Activated gamma-delta T cell treated with Interleukin-2 at 50 U/mL for 16 hours (primary cell): ENCODE data around the gene ADGRF3.
"Not testable (repeated sequence)": the region's sequence is repeated elsewhere in the genome, so short reads cannot be mapped to it uniquely, and the experiment has no call there.

ENCODE experiments used
- DNase-seq: peaks from one replicate; pipeline ENCODE4 v3.0.0-alpha.2; 2020

The ADGRF3 gene, protein sequence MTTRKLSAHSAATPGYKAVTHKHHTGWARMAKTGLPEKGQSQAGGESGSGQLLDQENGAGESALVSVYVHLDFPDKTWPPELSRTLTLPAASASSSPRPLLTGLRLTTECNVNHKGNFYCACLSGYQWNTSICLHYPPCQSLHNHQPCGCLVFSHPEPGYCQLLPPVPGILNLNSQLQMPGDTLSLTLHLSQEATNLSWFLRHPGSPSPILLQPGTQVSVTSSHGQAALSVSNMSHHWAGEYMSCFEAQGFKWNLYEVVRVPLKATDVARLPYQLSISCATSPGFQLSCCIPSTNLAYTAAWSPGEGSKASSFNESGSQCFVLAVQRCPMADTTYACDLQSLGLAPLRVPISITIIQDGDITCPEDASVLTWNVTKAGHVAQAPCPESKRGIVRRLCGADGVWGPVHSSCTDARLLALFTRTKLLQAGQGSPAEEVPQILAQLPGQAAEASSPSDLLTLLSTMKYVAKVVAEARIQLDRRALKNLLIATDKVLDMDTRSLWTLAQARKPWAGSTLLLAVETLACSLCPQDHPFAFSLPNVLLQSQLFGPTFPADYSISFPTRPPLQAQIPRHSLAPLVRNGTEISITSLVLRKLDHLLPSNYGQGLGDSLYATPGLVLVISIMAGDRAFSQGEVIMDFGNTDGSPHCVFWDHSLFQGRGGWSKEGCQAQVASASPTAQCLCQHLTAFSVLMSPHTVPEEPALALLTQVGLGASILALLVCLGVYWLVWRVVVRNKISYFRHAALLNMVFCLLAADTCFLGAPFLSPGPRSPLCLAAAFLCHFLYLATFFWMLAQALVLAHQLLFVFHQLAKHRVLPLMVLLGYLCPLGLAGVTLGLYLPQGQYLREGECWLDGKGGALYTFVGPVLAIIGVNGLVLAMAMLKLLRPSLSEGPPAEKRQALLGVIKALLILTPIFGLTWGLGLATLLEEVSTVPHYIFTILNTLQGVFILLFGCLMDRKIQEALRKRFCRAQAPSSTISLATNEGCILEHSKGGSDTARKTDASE

GRCh38 chr2:26346454-26347053, at the start of gene ADGRF3:
Gene ADGRF3, minus strand, starts transcription at chr2:26346789. Its CDS starts 555 bp downstream, at chr2:26346234.
- peak; percentile 47 for DNase-seq

DNA sequence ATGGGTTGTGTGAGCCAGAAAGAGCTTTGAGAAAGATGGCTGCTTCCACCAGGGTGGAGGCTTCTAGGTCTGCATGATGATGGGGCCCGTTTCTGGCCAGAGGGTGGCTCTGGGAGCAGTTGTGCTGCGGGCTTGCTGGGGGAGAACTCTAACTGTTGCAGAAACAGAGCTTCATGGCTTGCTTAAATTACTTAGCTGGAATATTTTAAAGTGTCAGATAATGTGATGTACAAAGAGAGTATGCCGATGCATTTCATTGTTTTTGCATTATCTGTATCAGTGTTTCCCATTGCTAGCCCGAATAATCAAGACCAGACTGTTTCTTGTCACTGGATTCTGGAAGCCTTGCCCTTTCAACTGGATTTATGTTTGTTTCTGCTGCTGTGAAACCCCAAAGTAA, 48.8 kb upstream of the ADGRF3 start:
- no peak for DNase-seq

DNA sequence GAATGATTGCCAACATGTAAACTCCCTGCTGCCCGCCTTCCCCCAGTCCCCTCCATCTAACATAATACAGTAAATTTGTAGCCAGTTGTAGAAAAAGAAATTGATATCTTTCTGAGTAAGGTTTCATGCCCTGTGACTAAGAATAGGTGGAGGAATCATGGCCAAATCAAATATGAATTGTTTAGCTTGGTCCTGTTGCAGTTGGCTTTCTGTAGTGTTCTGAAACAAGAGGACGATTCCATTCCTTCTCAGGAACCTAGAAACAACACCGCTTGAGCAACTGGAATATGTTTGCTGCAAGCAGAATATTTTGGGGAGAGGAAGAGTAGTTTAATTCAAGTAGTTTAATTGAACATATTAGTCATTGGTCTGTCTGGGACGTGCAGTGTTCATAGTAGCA, 48.1 kb upstream of the ADGRF3 start:
- DNase-seq, result no peak

- DNase-seq, result no peak
Measured at GRCh38 chr2:26387189-26387588, 40.6 kb upstream of the ADGRF3 start.

DNA sequence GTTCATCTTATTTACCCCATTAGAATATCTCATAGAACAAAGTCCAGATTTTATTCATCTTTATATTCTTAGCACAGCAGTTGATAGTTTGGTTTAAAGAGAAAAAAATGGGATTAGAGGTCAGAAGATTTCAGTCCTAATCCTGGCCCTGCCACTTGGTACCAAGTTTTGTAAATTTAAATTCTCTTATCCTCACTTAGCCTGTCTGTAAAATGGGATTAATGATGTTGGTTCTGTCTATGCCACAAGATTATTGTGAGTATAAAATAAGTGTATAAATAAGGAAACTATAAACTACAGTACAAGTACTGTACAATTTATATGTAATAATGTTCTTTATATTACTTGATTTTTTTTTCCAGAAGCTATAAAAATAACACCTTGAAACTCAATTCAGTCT, 38.0 kb upstream of the ADGRF3 start:
- no peak for DNase-seq

- no peak for DNase-seq
Measured at GRCh38 chr2:26384183-26384582, 37.6 kb upstream of the ADGRF3 start.

- no peak for DNase-seq
Measured at GRCh38 chr2:26382564-26382963, 36.0 kb upstream of the ADGRF3 start.

GRCh38 chr2:26380281-26380680, 33.7 kb upstream of the ADGRF3 start:
- no peak for DNase-seq

DNA sequence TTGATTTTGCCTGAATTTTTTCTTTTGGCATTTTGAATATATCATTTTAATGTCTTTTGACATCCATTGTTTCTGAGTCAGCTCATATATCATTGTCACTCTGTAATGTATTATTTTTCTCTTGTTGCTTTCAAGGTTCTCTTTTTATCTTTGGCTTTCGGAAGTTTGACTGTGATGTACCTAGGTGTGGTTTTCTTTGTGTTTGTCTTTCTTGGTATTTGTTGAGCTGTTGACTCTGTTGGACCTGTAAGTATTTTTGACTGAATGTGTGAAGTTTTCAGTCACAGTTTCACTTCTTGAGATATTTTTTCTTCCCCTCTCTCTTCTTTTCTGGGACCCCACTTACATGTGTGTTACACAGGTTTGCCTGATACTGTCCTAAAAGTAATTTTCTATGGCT, 30.2 kb upstream of the ADGRF3 start:
- no peak for DNase-seq

DNA sequence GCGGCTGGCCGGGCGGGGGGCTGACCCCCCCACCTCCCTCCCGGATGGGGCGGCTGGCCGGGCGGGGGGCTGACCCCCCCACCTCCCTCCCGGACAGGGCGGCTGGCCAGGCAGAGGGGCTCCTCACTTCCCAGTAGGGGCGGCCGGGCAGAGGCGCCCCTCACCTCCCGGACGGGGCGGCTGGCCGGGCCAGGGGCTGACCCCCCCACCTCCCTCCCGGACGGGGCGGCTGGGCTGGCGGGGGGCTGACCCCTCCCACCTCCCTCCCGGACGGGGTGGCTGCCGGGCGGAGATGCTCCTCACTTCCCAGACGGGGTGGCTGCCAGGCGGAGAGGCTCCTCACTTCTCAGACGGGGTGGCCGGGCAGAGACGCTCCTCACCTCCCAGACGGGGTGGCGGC, 24.3 kb upstream of the ADGRF3 start:
- DNase-seq, result not testable (repeated sequence)

GRCh38 chr2:26369664-26370063, 23.1 kb upstream of the ADGRF3 start:
- not testable (repeated sequence) for DNase-seq

DNA sequence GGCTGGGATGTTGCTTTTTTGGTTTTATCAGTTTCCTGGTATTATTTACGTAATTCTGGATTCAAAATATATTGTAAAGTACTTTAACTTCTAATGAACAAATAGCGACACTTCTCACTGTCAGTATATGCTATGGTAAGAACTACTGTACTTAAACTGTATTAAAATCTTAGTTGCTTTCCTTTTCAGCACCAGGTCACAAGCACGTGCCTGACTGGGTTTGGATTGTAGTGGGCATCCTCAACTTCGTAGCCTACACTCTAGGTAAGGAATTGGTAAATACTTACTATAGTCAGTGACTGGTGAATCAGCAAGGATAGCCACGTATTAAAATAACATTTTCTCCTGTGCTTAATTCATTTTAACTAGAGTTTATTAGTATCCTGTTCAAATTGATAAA, 20.4 kb upstream of the ADGRF3 start:
- no peak for DNase-seq

DNA sequence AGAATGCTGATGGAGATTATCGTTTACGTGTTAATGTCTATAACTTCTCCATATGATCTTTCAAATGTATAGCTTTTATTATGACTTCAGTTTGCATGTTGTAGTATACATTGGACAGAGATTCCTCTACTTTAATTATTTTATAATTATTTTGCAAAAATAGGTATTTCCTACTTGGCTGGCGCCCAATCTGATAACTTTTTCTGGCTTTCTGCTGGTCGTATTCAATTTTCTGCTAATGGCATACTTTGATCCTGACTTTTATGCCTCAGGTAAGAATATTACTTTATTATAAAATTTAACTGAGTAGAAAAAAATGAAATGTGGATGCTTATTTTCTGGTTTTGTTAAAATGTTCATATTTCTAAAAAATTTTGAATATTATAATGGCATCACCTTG, 18.1 kb upstream of the ADGRF3 start:
- DNase-seq, result no peak

- DNase-seq, result no peak
Measured at GRCh38 chr2:26363958-26364357, 17.4 kb upstream of the ADGRF3 start.

GRCh38 chr2:26363323-26363722, 16.7 kb upstream of the ADGRF3 start:
- DNase-seq, result no peak

GRCh38 chr2:26359886-26360473, 13.4 kb upstream of the ADGRF3 start:
- no peak for DNase-seq

DNA sequence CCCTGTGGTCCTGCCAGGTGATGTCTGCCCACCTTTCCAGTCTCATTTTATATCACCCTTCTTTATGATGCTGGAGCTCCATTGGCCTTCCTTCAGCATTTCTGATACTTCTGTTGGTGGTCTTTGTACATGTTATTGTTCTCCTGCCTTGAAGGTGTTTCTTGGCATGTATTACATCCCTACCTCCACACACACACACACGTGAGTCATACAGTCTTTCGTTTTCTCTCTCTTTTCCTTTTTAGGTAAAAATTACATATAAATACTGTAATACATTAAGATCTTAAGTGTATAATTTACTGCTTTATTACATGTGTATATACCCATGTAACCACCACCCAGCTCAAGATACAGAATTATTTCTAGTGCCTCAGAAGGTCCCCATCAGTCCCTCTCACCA, 10.2 kb upstream of the ADGRF3 start:
- no peak for DNase-seq

GRCh38 chr2:26356111-26356510, 9.5 kb upstream of the ADGRF3 start:
- DNase-seq, result no peak

GRCh38 chr2:26355038-26355995, 8.7 kb upstream of the ADGRF3 start:
- no peak for DNase-seq

- not testable (repeated sequence) for DNase-seq
Measured at GRCh38 chr2:26354469-26354868, 7.9 kb upstream of the ADGRF3 start.

DNA sequence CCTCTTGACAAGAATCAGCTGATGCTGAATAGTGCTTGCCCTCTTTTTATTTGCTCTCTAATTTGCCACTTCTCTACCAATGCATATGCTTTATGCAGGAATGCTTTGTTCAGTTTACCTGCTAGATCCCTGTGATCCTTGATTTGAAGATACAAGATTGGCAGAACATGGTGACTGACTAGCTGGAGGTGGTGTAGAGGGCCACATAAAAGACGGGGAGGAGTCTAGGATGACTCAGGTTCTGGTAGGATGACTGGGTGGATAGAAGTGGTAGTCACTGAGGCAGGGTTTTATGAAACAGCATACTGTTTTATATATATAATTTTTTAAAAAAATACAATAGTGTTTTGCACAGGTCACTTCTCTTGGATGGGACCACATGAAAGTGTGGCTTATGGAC, 6.3 kb upstream of the ADGRF3 start:
- DNase-seq, result no peak
